ENCODE data around the gene TXNRD1.
"Not testable (repeated sequence)": the region's sequence is repeated elsewhere in the genome, so short reads cannot be mapped to it uniquely, and the experiment has no call there.

Gene TXNRD1

DNA sequence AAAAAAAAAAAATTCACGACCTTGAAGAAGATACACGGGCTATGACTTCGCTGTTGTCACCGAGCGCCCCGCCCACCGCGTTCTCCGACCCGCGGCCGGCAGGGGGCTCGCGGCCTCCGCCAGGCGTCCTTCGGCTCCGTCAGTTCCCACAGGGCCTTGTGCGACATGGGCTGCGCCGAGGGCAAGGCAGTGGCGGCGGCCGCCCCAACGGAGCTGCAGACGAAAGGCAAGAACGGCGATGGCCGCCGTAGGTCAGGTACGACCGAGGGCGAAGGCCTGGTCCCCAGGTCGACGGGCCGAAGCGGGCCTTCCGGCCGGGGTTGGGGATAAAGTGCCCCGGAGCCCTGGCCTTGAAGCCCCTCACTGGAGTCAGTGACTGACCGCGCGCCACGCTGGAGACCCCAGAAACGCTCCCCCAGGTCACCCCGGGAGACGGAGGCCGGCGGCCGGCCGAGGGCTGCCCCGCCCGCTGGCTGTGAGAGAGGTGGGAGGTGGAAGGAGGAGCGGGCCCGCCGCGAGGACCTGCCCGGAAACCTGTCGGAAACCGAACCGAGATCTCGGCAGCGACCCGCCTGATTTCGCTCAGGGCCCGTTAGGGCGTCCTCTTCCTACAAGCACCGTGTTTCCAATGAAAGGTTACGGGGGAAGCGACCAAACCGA lies at the start of gene TXNRD1:
TXNRD1 (plus strand) TSS at position 142 of the 660 bp plus-strand sequence; CDS start at position 166, 24 bp downstream.
- DNase-seq, result peak; percentile 87

DNA sequence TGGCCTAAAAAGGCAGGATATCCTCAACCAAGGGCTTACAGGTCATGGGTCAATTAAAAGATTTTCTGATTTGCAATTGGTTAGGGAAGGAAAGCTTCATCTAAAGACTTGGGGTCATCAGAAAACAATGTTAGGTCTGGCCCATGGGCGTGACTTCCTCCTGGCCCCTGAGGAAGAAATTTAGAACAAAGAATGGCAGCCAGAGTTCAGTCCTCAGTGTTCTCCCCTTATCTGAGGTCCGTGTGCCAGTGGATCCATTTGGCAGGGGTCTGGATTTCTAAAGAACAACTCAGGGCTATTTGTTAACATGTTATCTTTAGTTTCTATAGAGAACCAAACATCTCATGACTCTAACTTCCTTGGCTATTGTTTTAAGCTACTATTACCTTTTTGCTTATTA lies 49.8 kb upstream of the TXNRD1 start:
- no peak for DNase-seq

GRCh38 chr12:104166465-104166864 lies 49.1 kb upstream of the TXNRD1 start:
- no peak for DNase-seq

GRCh38 chr12:104167519-104168458 lies 47.8 kb upstream of the TXNRD1 start:
- no peak for DNase-seq

DNA sequence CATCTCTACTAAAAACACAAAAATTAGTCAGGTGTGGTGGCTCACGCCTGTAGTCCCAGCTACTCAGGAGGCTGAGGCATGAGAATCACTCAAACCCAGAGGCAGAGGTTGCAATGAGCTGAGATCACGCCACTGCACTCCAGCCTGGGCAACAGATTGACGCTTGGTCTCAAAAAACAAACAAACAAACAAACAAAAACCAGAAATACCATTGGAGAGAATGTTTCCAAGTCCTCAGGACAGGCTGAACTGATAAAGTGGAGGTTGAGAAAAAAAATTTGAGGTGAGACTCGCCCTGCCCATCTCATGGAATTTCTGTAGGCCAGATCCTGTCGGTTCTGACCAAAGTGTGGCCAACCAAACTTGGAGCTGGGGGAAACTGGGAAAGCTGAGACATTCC lies 47.0 kb upstream of the TXNRD1 start:
- DNase-seq, result no peak

DNA sequence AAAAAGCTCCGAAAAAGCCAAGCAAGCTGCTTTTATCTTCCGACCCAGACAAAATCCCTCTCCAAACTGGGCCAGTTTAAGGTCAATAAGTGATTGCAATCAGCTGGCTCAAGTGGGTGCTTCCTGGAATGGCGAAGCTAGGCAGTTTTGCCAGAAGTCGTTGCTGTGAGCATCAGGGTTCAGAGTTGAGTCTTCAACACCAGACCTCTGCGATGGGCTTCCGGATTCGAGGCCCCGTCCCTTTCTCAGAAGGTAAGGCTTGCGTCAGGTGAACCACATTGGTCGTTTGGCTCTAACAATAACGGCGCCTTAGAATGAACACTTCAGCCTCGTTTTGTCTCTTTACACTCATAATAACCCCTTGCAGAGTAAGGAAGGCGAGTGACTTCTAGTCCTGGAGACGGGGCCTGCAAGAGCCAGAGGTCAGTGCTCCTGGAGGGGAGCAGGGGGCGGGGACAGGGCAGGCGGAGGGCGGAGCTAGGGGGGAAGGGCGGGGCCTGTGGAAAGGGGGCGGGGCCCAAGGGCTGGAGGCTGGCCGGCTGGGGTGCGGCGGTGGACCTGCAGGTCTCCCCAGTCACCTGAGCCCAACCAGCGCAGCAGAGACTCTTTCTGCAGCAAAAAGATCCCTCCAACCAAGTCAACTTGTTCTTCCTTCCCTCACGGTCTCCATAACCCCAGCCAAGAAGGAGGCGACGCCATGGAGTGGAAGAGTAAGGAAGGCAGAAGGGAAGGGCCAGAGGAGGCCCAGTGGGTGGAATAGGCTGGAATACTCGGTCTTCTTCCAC lies 43.6 kb upstream of the TXNRD1 start:
- DNase-seq, result no peak

DNA sequence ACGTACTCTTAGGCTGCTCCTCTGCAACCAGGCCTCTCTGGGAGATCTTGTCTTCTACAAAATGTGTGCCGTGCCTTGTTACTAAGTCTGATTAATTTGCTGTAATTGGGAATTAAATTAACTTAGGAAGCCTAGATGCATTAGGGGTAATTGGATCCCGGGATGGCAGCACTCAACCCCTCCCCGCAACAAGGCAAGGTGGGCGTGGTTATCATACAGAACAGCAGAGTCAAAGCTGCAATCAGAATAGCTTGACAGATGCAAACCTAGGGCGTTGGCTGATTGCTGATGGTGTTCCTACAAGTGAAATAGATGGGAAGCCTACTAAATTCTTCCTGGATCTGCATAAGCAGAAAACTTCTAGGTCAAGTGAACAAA lies 43.0 kb upstream of the TXNRD1 start:
- no peak for DNase-seq

DNA sequence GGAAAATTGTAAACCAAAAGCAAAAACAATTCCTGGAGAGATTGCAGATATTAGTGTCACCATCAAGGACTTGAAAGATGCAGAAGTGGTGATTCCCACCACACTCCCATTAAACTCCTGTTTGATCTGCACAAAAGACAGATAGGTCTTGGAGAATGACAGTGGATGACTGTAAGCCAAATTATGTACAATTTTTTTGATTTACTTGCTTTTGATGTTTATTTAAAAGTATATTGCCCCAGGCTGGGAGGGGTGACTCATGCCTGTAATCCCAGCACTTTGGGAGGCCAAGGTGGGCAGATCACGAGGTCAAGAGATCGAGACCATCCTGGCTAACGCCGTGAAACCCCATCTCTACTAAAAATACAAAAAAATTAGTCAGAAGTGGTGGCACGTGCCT lies 41.8 kb upstream of the TXNRD1 start:
- DNase-seq, result not testable (repeated sequence)

DNA sequence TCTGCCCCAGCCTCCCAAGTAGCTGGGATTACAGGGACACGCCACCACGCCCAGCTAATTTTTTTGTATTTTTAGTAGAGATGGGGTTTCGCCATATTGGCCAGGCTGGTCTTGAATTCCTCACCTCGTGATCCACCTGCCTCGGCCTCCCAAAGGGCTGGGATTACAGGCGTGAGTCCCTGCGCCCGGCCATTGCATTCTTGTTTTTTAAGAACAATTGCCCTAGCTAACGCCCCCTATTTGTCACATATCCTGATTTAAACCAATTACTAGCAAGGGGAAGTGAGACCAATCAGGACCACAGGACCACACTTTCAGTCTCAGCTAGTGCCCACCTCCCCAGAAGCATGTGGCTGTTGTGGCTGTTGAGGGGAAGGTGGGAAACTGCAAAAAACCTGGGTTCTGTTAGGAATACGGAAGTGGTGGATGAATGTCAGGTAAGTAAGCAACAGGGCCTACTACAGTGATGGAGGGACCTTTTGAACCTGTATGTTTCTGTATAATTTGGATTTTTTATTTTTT lies 39.8 kb upstream of the TXNRD1 start:
- DNase-seq, result no peak

DNA sequence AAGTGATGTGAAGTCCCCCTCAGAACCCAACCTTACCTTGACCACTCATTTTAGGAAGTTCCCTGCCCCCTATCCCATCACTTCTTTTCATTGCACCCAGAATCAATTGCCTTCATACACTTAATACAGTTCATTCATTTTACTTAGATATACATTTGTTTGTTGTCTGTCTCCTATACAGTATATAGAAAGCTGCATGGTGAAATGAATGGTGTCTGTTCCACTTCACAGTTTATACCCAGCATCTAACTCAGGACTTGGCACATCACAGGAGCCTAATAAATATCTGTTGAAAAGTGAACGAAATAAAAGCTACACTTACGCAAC lies 38.3 kb upstream of the TXNRD1 start:
- no peak for DNase-seq

DNA sequence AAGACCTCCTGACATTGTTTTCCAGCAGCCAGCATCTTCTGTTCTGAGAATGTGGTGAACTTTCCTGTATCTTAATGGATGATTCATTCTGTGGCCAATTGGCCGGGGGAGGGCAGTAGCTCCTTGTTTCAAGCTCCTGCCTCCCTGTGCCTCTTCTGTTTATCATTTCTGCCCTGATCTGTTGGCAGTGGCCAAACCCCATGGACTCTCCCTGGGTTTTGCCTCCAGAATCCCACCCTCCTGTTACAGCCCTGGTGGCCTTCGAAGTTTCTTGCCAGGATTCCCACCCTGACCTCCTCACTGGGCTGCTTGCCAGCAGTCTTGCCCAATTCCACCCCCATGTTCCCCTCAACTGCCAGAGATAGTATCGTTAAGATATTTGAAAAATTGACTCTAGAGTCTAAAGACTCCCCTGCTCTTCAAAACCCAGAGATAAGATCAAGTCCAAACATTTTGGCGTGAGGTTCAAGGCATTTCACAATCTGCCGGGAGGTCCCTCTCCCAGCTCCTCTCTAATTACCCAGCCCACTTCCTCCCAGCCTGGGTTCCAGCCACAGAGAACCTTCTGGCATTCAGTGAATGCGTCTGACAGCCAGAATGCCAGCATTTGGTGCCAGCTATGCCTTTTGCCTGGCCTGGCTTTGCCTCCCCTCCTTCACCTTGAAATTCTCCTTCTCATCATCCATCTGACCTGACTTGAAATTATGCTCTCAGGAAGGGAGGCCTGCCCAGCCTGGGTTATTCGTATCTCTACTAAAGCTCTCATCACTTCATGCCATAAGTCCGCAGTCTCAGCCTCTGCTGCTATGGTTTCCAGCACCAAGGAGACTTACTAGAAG lies 37.7 kb upstream of the TXNRD1 start:
- no peak for DNase-seq

GRCh38 chr12:104180374-104180773 lies 35.2 kb upstream of the TXNRD1 start:
- no peak for DNase-seq

- DNase-seq, result no peak
Measured at GRCh38 chr12:104181313-104181712, 34.3 kb upstream of the TXNRD1 start.

GRCh38 chr12:104182144-104182543 lies 33.4 kb upstream of the TXNRD1 start:
- DNase-seq, result no peak

GRCh38 chr12:104182621-104183378 lies 32.8 kb upstream of the TXNRD1 start:
- DNase-seq, result no peak

- no peak for DNase-seq
Measured at GRCh38 chr12:104183443-104183842, 32.1 kb upstream of the TXNRD1 start.

DNA sequence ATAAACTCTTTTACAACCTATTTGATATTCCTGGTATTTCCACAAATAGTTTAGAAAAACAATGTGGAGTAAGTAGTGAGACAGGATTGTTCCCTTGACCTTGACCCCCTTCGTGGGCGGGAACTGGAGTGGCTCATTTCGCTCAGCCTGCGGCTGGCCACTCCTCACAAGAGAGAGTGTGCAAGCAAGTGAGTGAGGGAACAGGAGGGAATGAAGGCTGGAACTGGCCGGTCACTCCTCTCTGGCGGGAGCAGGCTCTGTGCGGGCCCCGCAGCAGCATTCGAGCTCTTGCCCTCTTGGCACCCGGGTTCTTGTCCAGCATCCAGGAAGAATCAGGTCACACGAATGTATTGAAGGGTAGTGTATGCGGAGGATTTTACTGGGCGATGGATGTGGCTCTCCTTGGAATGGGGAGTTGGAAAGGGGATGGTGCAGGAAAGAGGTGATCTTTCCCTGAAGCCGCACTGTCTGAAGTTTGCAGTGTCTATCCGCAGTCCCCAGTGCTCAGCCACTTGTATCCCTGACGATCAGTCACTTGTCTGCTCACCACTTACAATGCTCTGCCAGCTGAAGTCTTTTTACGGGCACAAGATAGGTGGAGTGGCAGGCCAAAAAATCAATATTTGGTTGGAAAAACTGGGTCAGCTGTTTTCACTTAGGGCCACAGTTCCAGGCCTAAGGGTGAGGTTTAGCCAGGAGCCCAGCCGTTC lies 28.0 kb upstream of the TXNRD1 start:
- DNase-seq, result no peak

DNA sequence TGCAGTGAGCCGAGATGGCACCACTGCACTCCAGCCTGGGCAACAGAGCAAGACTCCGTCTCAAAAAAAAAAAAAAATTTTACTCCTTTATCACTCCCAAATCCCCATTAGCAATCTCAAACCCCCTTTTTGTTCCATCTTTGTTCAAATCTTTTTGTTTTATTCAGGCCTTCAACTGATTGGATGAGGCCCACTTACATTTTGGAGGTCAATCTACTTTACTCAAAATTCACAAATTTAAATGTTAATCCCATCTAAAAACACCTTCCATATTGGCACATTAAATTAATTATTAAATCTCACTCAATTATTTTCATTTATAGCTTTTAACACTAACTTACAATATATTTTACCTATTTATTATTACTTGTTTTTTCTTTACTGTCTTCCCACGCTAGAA lies 27.0 kb upstream of the TXNRD1 start:
- no peak for DNase-seq

- no peak for DNase-seq
Measured at GRCh38 chr12:104189915-104190555, 25.5 kb upstream of the TXNRD1 start.

DNA sequence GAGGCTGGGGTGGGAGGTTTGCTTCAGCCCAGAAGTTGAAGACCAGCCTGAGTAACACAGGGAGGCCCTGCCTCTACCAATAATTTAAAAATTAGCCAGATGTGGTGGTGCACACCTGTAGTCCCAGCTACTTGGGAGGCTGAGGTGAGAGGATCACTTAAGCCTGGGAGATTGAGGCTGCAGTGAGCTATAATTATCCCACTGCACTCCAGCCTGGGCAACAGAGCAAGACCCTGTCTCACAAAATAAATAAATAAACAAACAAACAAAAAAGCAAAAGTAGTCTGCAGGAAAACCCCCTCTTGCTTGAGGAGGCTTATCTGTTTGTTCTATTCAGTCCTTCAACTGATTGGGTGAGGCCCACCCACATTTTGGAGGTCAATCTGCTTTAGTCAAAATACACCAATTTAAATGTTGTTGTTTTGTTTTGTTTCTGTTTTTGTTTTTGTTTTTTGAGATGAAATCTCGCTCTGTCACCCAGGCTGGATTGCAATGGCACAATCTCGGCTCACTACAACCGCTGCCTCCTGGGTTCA lies 24.9 kb upstream of the TXNRD1 start:
- DNase-seq, result no peak

Measured in activated T-cell treated with anti-CD3 and anti-CD28 coated beads, Interleukin-2, amount 50 U/mL, for 1 hour (primary cell).